Hematopoietic multipotent progenitor cell (in vitro differentiated cells): Measurements from ENCODE around the gene MRPL51. TPM values are rescaled to one million over a fixed set of nuclear protein-coding genes. Genes with fewer than 3 reads are reported as not detected.

Experiments
- total RNA-seq: library from RNA; depleted of rRNA; stranded (reverse); fragments of >200 nt; gene quantifications from one replicate; pipeline ENCODE4 v1.2.3, GENCODE V29; 2012

Gene MRPL51
- total RNA-seq, 1 donor: 29.1 TPM

Other genes starting within 250 kb of the MRPL51 start
- gene PLEKHG6, start 182.6 kb downstream of the MRPL51 start, total RNA-seq: 13.7 TPM
- 217 TPM for gene TNFRSF1A, start 151.2 kb downstream of the MRPL51 start, total RNA-seq
- gene SCNN1A, start 117.7 kb downstream of the MRPL51 start, total RNA-seq: 0.81 TPM
- gene LTBR, start 109.1 kb downstream of the MRPL51 start, total RNA-seq: 60.6 TPM
- gene CD27, start 48.3 kb downstream of the MRPL51 start, total RNA-seq: 1.1 TPM
- gene TAPBPL, start 41.2 kb downstream of the MRPL51 start, total RNA-seq: 114 TPM
- gene VAMP1, start 22.6 kb downstream of the MRPL51 start, total RNA-seq: 11.8 TPM
- 41.5 TPM for gene NCAPD2, start 840 bp upstream of the MRPL51 start, total RNA-seq
- 7,142 TPM for gene GAPDH, start 41.3 kb upstream of the MRPL51 start, total RNA-seq
- 13.5 TPM for gene IFFO1, start 62.8 kb upstream of the MRPL51 start, total RNA-seq
- 39.9 TPM for gene NOP2, start 75.0 kb upstream of the MRPL51 start, total RNA-seq
- 305 TPM for gene CHD4, start 114.1 kb upstream of the MRPL51 start, total RNA-seq
- gene LPAR5, start 142.7 kb upstream of the MRPL51 start, total RNA-seq: 3.8 TPM
- gene ACRBP, start 154.2 kb upstream of the MRPL51 start, total RNA-seq: 15.9 TPM
- 57.6 TPM for gene ING4, start 169.9 kb upstream of the MRPL51 start, total RNA-seq
- 48.7 TPM for gene ZNF384, start 196.1 kb upstream of the MRPL51 start, total RNA-seq
- under 0.01 TPM for gene PIANP, start 207.6 kb upstream of the MRPL51 start, total RNA-seq
- 55.7 TPM for gene COPS7A, start 230.8 kb upstream of the MRPL51 start, total RNA-seq